Fibroblast of lung (primary cell): Measurements from ENCODE around the gene CHP1. TPM values are rescaled to one million over a fixed set of nuclear protein-coding genes. Genes with fewer than 3 reads are reported as not detected.

Source experiments
- DNase-seq, 2 donors: peaks; one replicate each; pipeline versions ENCODE4 v3.0.0 to v3.0.0-alpha.2; 2010; ENCODE audit warnings: low read depth in 2 of 2
- H2AFZ ChIP-seq: 2 replicates; pipeline ENCODE4 v1.5.1; 2012; ENCODE audit warnings: low read length, control low read depth, inconsistent platforms
- H3K27ac ChIP-seq: 2 replicates; pipeline ENCODE4 v1.5.1; 2011; ENCODE audit warnings: low read length, control low read depth; ENCODE audit not compliant: insufficient read depth
- H3K27me3 ChIP-seq: 2 replicates; pipeline ENCODE4 v1.5.1; 2011; ENCODE audit warnings: mild to moderate bottlenecking, low read length; ENCODE audit not compliant: control insufficient read depth, insufficient read depth
- H3K36me3 ChIP-seq: 2 replicates; pipeline ENCODE4 v1.5.1; 2011; ENCODE audit warnings: low read length; ENCODE audit not compliant: control insufficient read depth, insufficient read depth
- H3K4me1 ChIP-seq: 2 replicates; pipeline ENCODE4 v1.5.1; 2011; ENCODE audit warnings: low read length; ENCODE audit not compliant: control insufficient read depth, insufficient read depth; ENCODE audit errors: extremely low read depth
- H3K4me2 ChIP-seq: 2 replicates; pipeline ENCODE4 v1.5.1; 2011; ENCODE audit warnings: low read length, control low read depth; ENCODE audit not compliant: insufficient read depth; ENCODE audit errors: extremely low read depth
- H3K4me3 ChIP-seq, 4 experiments: fragments of 200-600 bp in 1 of 4; sonication (generic) in 1 of 4; replicated peaks in 1 of 4; 2 replicates each; pipeline ENCODE4 v1.5.1; 2011 to 2016; ENCODE audit warnings: low read length in 4 of 4, low read depth in 3 of 4, mild to moderate bottlenecking in 3 of 4, control low read depth in 2 of 4, inconsistent platforms in 1 of 4, mixed read lengths in 1 of 4; ENCODE audit not compliant: insufficient read depth in 1 of 4; ENCODE audit errors: control extremely low read depth in 1 of 4
- H3K79me2 ChIP-seq: 2 replicates; pipeline ENCODE4 v1.5.1; 2012; ENCODE audit warnings: mild to moderate bottlenecking, low read length, inconsistent platforms; ENCODE audit not compliant: control insufficient read depth, insufficient read depth
- H3K9ac ChIP-seq: 2 replicates; pipeline ENCODE4 v1.5.1; 2011; ENCODE audit warnings: mild to moderate bottlenecking, low read length, control low read depth; ENCODE audit not compliant: insufficient read depth
- H3K9me3 ChIP-seq: 2 replicates; pipeline ENCODE4 v1.5.1; 2012; ENCODE audit warnings: low read depth, low read length; ENCODE audit not compliant: control insufficient read depth, insufficient read depth
- H4K20me1 ChIP-seq: 2 replicates; pipeline ENCODE4 v1.5.1; 2011; ENCODE audit warnings: low read length; ENCODE audit not compliant: control insufficient read depth, insufficient read depth; ENCODE audit errors: extremely low read depth
- CTCF ChIP-seq, 2 donors: IDR thresholded peaks in 1 of 2; conservative IDR thresholded peaks in 1 of 2; 1 replicate in 1 of 2; 2 replicates in 1 of 2; pipeline ENCODE4 v1.5.1; 2011 to 2012; ENCODE audit warnings: low read length in 2 of 2, control low read depth in 1 of 2, inconsistent platforms in 1 of 2, low read depth in 1 of 2, mild to moderate bottlenecking in 1 of 2
- EZH2 ChIP-seq: IDR thresholded peaks from 2 replicates; pipeline ENCODE4 v1.5.1; 2012; ENCODE audit warnings: low read length, control low read depth, mild to moderate bottlenecking; ENCODE audit errors: missing control alignments
- polyA plus RNA-seq, 2 donors: library from polyadenylated mRNA; depleted of rRNA in 1 of 2; stranded (reverse) in 1 of 2; unstranded in 1 of 2; fragments of >200 nt; gene quantifications; 2 replicates each; pipeline ENCODE4 v1.2.1, GENCODE V29; 2011 to 2012; ENCODE audit warnings: missing spikeins in 1 of 2
- total RNA-seq: library from RNA; depleted of rRNA; stranded (reverse); fragments of >200 nt; gene quantifications from 2 replicates; pipeline ENCODE4 v1.2.1, GENCODE V29; 2014

CHP1 gene
- total and polyA plus RNA-seq, 2 donors (not counting 1 experiment from before 2014, with no cell fraction given): 84.7 to 118 TPM

DNA sequence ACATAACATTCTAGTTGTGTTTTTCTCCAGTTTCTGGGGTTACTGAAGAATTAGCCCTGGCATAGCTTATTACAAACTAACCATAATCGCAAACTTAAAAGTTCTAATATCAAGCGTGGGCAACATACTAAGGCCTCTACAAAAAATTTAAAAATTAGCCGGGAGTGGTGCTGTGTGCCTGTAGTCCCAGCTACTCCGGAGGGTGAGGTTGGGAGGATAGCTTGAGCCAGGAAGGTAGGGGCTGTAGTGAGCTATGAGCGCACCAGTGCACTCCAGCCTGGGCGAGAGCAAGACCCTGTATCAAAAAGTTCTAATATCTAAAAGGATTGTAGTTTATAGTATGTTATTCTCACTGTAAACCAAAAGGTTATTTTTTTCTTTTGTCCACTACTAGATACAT is 100.2 kb downstream of the CHP1 start:
- TF ChIP-seq EZH2 (no peak), CTCF (conservative IDR thresholded peaks at IDR 0.05 in 1 of 2, IDR thresholded peaks at IDR 0.05 in 1 of 2; ENCODE audit: low read depth in 1 of 2, low read length in 2 of 2) (no peak)
- peak overlapping the region in 3 of 4 experiments; percentile 79 to 99 (median 91) for H3K4me3 ChIP-seq
- no peak overlapping the region for H2AFZ ChIP-seq
- no peak for DNase-seq
- H3K9ac ChIP-seq: no peak overlapping the region
- H3K4me1 ChIP-seq: no peaks in the 10 kb centered on the region
- H3K4me2 ChIP-seq: peak overlapping the region; percentile 84
- no peak overlapping the region for H3K27ac ChIP-seq
- H3K27me3 ChIP-seq: no peaks in the 10 kb centered on the region
- no peaks in the 10 kb centered on the region for H4K20me1 ChIP-seq
- H3K79me2 ChIP-seq: peaks cover 24% of the 10 kb centered on the region
- no peaks in the 10 kb centered on the region for H3K36me3 ChIP-seq
- H3K9me3 ChIP-seq: no peaks in the 10 kb centered on the region

Other genes with a start within 250 kb of the CHP1 start
- gene INO80, start 115.0 kb upstream of the CHP1 start, total RNA-seq: 22.3 and 34.0 TPM in 2 replicates
- 5.7 and 6.0 TPM in 2 replicates for gene INO80, start 115.0 kb upstream of the CHP1 start, polyA plus RNA-seq
- 0.17 TPM in 1 of 2 replicates, not detected in the other for gene EXD1, start 511 bp upstream of the CHP1 start, total RNA-seq
- gene EXD1, start 511 bp upstream of the CHP1 start, polyA plus RNA-seq: 0.02 TPM in 1 of 2 replicates, not detected in the other
- 0.26 and 2.0 TPM in 2 replicates for gene OIP5, start 101.3 kb downstream of the CHP1 start, total RNA-seq
- gene OIP5, start 101.3 kb downstream of the CHP1 start, polyA plus RNA-seq: 2.4 and 8.3 TPM in 2 replicates
- gene NUSAP1, start 101.6 kb downstream of the CHP1 start, total RNA-seq: 15.9 and 27.6 TPM in 2 replicates
- 25.7 and 88.9 TPM in 2 replicates for gene NUSAP1, start 101.6 kb downstream of the CHP1 start, polyA plus RNA-seq
- 22.1 and 27.1 TPM in 2 replicates for gene NDUFAF1, start 171.2 kb downstream of the CHP1 start, total RNA-seq
- 31.6 and 35.6 TPM in 2 replicates for gene NDUFAF1, start 171.2 kb downstream of the CHP1 start, polyA plus RNA-seq
- gene RTF1, start 185.8 kb downstream of the CHP1 start, total RNA-seq: 14.9 and 16.0 TPM in 2 replicates
- gene RTF1, start 185.8 kb downstream of the CHP1 start, polyA plus RNA-seq: 38.9 and 44.7 TPM in 2 replicates